HL-60 (cell line): ENCODE measurements around the gene SNAPIN.

Experiments
- DNase-seq, 2 experiments: peaks; one replicate each; pipeline ENCODE4 v3.0.0-alpha.2; 2010 to 2020; ENCODE audit warnings: low read depth in 1 of 2, low spot score in 1 of 2
- H3K27ac ChIP-seq: fragments of 250-450 bp; sonication (Bioruptor Pico); replicated peaks from 2 replicates; pipeline ENCODE4 v1.5.1; 2020; ENCODE audit warnings: mild to moderate bottlenecking, moderate library complexity
- H3K27me3 ChIP-seq: fragments of 250-450 bp; sonication (Bioruptor Pico); 2 replicates; pipeline ENCODE4 v1.5.1; 2021; ENCODE audit warnings: mild to moderate bottlenecking, moderate library complexity; ENCODE audit not compliant: insufficient read depth, poor library complexity, severe bottlenecking
- H3K4me3 ChIP-seq: replicated peaks from 2 replicates; pipeline ENCODE4 v1.5.1; 2011; ENCODE audit warnings: mild to moderate bottlenecking, control low read depth, low read length; ENCODE audit not compliant: insufficient read depth
- CTCF ChIP-seq: IDR thresholded peaks from one replicate; pipeline ENCODE4 v1.5.1; 2011; ENCODE audit warnings: low read length, control low read depth, inconsistent platforms; ENCODE audit not compliant: insufficient read depth
- GABPA ChIP-seq: IDR thresholded peaks from 2 replicates; pipeline ENCODE4 v1.6.1; 2012; ENCODE audit warnings: low read depth
- POLR2AphosphoS5 ChIP-seq: IDR thresholded peaks from 2 replicates; pipeline ENCODE4 v1.6.1; 2012; ENCODE audit warnings: low read depth
- REST ChIP-seq: IDR thresholded peaks from 2 replicates; pipeline ENCODE4 v1.6.1; 2012; ENCODE audit warnings: low read depth; ENCODE audit not compliant: insufficient replicate concordance
- SPI1 ChIP-seq: IDR thresholded peaks from 2 replicates; pipeline ENCODE4 v1.6.1; 2012; ENCODE audit warnings: low read depth, mild to moderate bottlenecking, borderline replicate concordance

SNAPIN gene

GRCh38 chr1:153628638-153629342, 29.7 kb upstream of the SNAPIN start:
- DNase-seq = no peak
- H3K27me3 ChIP-seq = no peaks in the 10 kb centered on the region
- H3K4me3 ChIP-seq = no peak overlapping the region
- no peak overlapping the region for H3K27ac ChIP-seq
- TF ChIP-seq POLR2AphosphoS5 (no peak), GABPA (no peak), SPI1 (no peak), CTCF (no peak), REST (no peak)

GRCh38 chr1:153629343-153629665, 29.2 kb upstream of the SNAPIN start:
- Histone ChIP-seq H3K27me3 (no peaks in the 10 kb centered on the region), H3K4me3 (no peak overlapping the region), H3K27ac (no peak overlapping the region)
- no peak for TF ChIP-seq CTCF
- no peak for TF ChIP-seq REST
- no peak for TF ChIP-seq POLR2AphosphoS5
- TF ChIP-seq SPI1 = no peak
- no peak for TF ChIP-seq GABPA
- no peak for DNase-seq

- Histone ChIP-seq H3K27ac (no peak overlapping the region), H3K4me3 (no peak overlapping the region), H3K27me3 (no peaks in the 10 kb centered on the region)
- DNase-seq = no peak
- TF ChIP-seq REST (no peak), CTCF (no peak)
These were observed 28.5 kb upstream of the SNAPIN start for GRCh38 chr1:153629971-153630370.
